NB4 (cell line): ENCODE results near the gene POLA1.

ENCODE experiments used
- DNase-seq: peaks from one replicate; pipeline ENCODE4 v3.0.0; 2010; ENCODE audit warnings: low read depth
- H3K4me3 ChIP-seq: one replicate; pipeline ENCODE4 v1.5.1; 2011; ENCODE audit warnings: mild to moderate bottlenecking, low read depth, low read length, moderate library complexity
- MYC ChIP-seq: IDR thresholded peaks from 2 replicates; pipeline ENCODE4 v1.6.1; 2011; ENCODE audit warnings: low read depth, low read length
- POLR2A ChIP-seq: IDR thresholded peaks from 2 replicates; pipeline ENCODE4 v1.6.1; 2011; ENCODE audit warnings: mild to moderate bottlenecking; ENCODE audit not compliant: insufficient read length; ENCODE audit errors: extremely low read depth
- TF ChIP-seq, protein P1 (sequence below): IDR thresholded peaks from one replicate; pipeline ENCODE4 v1.5.1; 2012; ENCODE audit warnings: low read depth, low read length
- TF ChIP-seq, protein P2 (sequence below): IDR thresholded peaks from 2 replicates; pipeline ENCODE4 v1.6.1; 2011; ENCODE audit warnings: low read depth, low read length

Gene POLA1

GRCh38 chrX:24702362-24703184 lies 8.9 kb downstream of the POLA1 start:
- H3K4me3 ChIP-seq = no peak overlapping the region
- no peak for DNase-seq
- TF ChIP-seq, protein P1, sequence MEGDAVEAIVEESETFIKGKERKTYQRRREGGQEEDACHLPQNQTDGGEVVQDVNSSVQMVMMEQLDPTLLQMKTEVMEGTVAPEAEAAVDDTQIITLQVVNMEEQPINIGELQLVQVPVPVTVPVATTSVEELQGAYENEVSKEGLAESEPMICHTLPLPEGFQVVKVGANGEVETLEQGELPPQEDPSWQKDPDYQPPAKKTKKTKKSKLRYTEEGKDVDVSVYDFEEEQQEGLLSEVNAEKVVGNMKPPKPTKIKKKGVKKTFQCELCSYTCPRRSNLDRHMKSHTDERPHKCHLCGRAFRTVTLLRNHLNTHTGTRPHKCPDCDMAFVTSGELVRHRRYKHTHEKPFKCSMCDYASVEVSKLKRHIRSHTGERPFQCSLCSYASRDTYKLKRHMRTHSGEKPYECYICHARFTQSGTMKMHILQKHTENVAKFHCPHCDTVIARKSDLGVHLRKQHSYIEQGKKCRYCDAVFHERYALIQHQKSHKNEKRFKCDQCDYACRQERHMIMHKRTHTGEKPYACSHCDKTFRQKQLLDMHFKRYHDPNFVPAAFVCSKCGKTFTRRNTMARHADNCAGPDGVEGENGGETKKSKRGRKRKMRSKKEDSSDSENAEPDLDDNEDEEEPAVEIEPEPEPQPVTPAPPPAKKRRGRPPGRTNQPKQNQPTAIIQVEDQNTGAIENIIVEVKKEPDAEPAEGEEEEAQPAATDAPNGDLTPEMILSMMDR = no peak
- TF ChIP-seq MYC (no peak), POLR2A (no peak)
- TF ChIP-seq, protein P2, sequence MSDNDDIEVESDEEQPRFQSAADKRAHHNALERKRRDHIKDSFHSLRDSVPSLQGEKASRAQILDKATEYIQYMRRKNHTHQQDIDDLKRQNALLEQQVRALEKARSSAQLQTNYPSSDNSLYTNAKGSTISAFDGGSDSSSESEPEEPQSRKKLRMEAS = no peak

GRCh38 chrX:24703185-24703494 lies 9.4 kb downstream of the POLA1 start:
- no peak overlapping the region for H3K4me3 ChIP-seq
- TF ChIP-seq POLR2A = no peak
- TF ChIP-seq, protein P2 = no peak
- DNase-seq = no peak

DNA sequence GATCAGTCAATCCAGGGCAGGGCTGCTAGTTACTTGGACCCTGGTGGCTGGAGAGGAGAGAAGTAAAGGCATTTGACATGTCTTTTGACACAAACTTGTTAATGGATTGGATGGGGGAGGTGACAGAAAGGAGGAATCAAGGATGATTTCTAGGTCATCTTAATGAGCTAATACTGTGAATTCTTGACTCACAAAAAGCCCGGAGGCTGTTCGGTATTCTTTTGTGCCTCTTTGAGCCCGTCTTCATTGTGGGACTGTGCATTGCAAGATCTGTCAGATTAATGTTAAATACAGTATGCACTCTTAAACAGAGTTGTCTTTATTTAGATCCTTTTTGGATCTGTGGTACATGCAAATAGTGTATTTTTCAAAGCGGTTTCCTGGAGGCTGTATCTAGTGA lies 25.1 kb downstream of the POLA1 start:
- TF ChIP-seq POLR2A (no peak), MYC (no peak)
- TF ChIP-seq, protein P2 = no peak
- TF ChIP-seq, protein P1 = no peak
- H3K4me3 ChIP-seq = no peak overlapping the region
- DNase-seq = no peak

DNA sequence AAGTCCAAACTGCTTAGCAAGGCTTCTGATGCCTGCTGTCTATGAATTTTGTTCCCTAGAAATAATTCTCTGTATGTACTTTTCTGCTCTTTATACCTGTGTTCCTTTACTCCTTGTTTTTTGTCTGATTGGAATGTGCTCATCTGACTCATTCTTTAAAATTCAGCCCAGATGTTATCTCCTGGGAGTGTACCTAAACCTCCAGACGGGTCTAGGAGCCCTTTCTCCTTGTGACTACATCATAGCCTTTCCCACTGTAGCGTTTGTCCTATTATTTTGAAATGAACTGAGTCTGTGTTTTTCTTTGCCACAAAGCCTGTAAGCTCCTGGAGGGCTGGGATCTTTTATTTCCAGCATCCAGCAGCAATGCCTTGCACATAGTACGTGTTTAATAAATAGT lies 26.3 kb downstream of the POLA1 start:
- no peak for DNase-seq
- TF ChIP-seq, protein P2 = no peak
- TF ChIP-seq, protein P1 = no peak
- TF ChIP-seq MYC (no peak), POLR2A (no peak)
- H3K4me3 ChIP-seq = no peak overlapping the region

GRCh38 chrX:24728530-24728929 lies 34.8 kb downstream of the POLA1 start:
- H3K4me3 ChIP-seq = no peak overlapping the region
- no peak for DNase-seq
- no peak for TF ChIP-seq POLR2A
- TF ChIP-seq, protein P1 = no peak
- TF ChIP-seq MYC = no peak
- TF ChIP-seq, protein P2 = no peak

GRCh38 chrX:24732766-24733500 lies 39.2 kb downstream of the POLA1 start:
- no peak overlapping the region for H3K4me3 ChIP-seq
- DNase-seq = peak; percentile 0
- TF ChIP-seq POLR2A (no peak), MYC (no peak)
- TF ChIP-seq, protein P1 = no peak
- TF ChIP-seq, protein P2 = no peak
